Peyer's patch (tissue), 4 donors: ENCODE data around the gene ZNF627.

Experiments used
- CTCF ChIP-seq, 6 experiments: fragments of 450-650 bp in 4 of 6; fragments of 200-600 bp in 2 of 6; sonication (generic) in 1 of 6; IDR thresholded peaks; one replicate each; pipeline ENCODE4 v1.5.1; 2017 to 2019; ENCODE audit warnings: antibody characterized with exemption in 6 of 6, mild to moderate bottlenecking in 3 of 6, moderate library complexity in 1 of 6
- POLR2A ChIP-seq, 2 donors: fragments of 450-650 bp; IDR thresholded peaks; one replicate each; pipeline ENCODE4 v1.5.1; 2017; ENCODE audit warnings: antibody characterized with exemption in 2 of 2, mild to moderate bottlenecking in 2 of 2, moderate library complexity in 2 of 2

DNA sequence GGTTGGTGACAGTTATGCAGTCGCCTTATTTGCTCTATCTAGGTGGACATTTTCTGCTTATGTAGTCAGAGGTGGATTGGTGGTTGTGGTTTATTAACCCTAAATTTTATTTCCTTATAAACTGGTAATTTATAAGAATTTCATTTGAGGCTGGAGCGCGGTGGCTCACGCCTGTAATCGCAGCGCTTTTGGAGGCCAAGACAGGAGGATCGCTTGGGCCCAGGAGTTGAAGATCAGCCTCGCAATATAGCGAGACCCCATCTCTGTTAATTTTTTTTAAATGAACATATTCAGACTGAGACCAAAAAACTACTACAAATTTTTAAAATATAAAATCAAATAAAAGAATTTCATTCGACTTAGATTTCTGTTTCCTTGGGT is 810 bp downstream of the ZNF627 start:
- TF ChIP-seq CTCF (IDR thresholded peaks at IDR 0.05), result no peak
- TF ChIP-seq POLR2A (IDR thresholded peaks at IDR 0.05), result no peak
